Measurements from ENCODE around the gene TTLL3.
A peak's percentile ranks its signal among the peaks of the same experiment; 100 is the strongest.

The TTLL3 gene

GRCh38 chr3:9786825-9787669 is 23.0 kb upstream of the TTLL3 start:
- TF ChIP-seq CTCF (IDR thresholded peaks at IDR 0.05), result no peak
- no peak for DNase-seq (ENCODE audit: low spot score)
- Histone ChIP-seq H3K27ac (no peak overlapping the region), H3K4me3 (no peak overlapping the region)

GRCh38 chr3:9787714-9788113 is 22.3 kb upstream of the TTLL3 start:
- Histone ChIP-seq H3K4me3 (no peak overlapping the region), H3K27ac (no peak overlapping the region)
- TF ChIP-seq CTCF (IDR thresholded peaks at IDR 0.05), result no peak
- no peak for DNase-seq (ENCODE audit: low spot score)

- no peak for TF ChIP-seq CTCF (IDR thresholded peaks at IDR 0.05)
- Histone ChIP-seq H3K27ac (peak overlapping the region; percentile 96 to 99), H3K4me3 (peak overlapping the region; percentile 99)
- no peak for DNase-seq (ENCODE audit: low spot score)
Measured at GRCh38 chr3:9791127-9791526, 18.9 kb upstream of the TTLL3 start.

- TF ChIP-seq CTCF (IDR thresholded peaks at IDR 0.05), result no peak
- Histone ChIP-seq H3K4me3 (peak overlapping the region; percentile 99), H3K27ac (peak overlapping the region; percentile 96 to 99)
- no peak for DNase-seq (ENCODE audit: low spot score)
Measured at GRCh38 chr3:9791790-9792404, 18.2 kb upstream of the TTLL3 start.

- Histone ChIP-seq H3K27ac (peak within 1 kb of the TSS; percentile 96 to 99), H3K4me3 (peak within 1 kb of the TSS; percentile 99)
- TF ChIP-seq CTCF (IDR thresholded peaks at IDR 0.05), result no peak
- DNase-seq (ENCODE audit: low spot score), result peak; percentile 96
Measured at GRCh38 chr3:9792405-9793160, 17.5 kb upstream of the TTLL3 start, which contains the start of the genes ARPC4 and TADA3. TSS of gene ARPC4 (plus strand) at chr3:9793082. CDS start at chr3:9793122, 40 bp downstream. TSS of gene TADA3 (minus strand) at chr3:9792473. CDS start at chr3:9791466, 1,007 bp downstream.

- no peak for DNase-seq (ENCODE audit: low spot score)
- peak overlapping the region; percentile 99 for H3K4me3 ChIP-seq
- peak overlapping the region; percentile 96 to 99 for H3K27ac ChIP-seq
- TF ChIP-seq CTCF (IDR thresholded peaks at IDR 0.05), result no peak
Measured at GRCh38 chr3:9793161-9793781, 16.8 kb upstream of the TTLL3 start.

Data from coronary artery (tissue), 2 donors.